H9 (cell line): ENCODE data around the gene PHYHIPL. TPM values are rescaled to one million over a fixed set of nuclear protein-coding genes. Genes with fewer than 3 reads are reported as not detected.

Experiments used
- DNase-seq: peaks from one replicate; pipeline ENCODE4 v3.0.0-alpha.2; 2017
- H2AFZ ChIP-seq: one replicate; pipeline ENCODE4 v1.6.1; 2013; ENCODE audit warnings: mild to moderate bottlenecking, low read length, control low read depth, moderate library complexity
- H2AK5ac ChIP-seq: 2 replicates; pipeline ENCODE4 v1.6.1; 2013; ENCODE audit warnings: low read length, control low read depth, mixed read lengths; ENCODE audit not compliant: insufficient read length
- H2BK120ac ChIP-seq: one replicate; pipeline ENCODE4 v1.6.1; 2013; ENCODE audit warnings: low read depth, mild to moderate bottlenecking, low read length, control low read depth, inconsistent platforms; ENCODE audit not compliant: poor library complexity, severe bottlenecking
- H2BK12ac ChIP-seq: 2 replicates; pipeline ENCODE4 v1.6.1; 2013; ENCODE audit warnings: low read length, control low read depth, mixed read lengths, low read depth; ENCODE audit not compliant: insufficient read length
- H2BK15ac ChIP-seq: 2 replicates; pipeline ENCODE4 v1.6.1; 2013; ENCODE audit warnings: low read depth, low read length, control low read depth
- H2BK20ac ChIP-seq: one replicate; pipeline ENCODE4 v1.6.1; 2013; ENCODE audit warnings: low read depth, mild to moderate bottlenecking, low read length, control low read depth, inconsistent platforms; ENCODE audit not compliant: poor library complexity, severe bottlenecking
- H2BK5ac ChIP-seq: 2 replicates; pipeline ENCODE4 v1.6.1; 2013; ENCODE audit warnings: low read length, control low read depth, mixed read lengths; ENCODE audit not compliant: insufficient read length
- H3K14ac ChIP-seq: 2 replicates; pipeline ENCODE4 v1.6.1; 2013; ENCODE audit warnings: low read length, control low read depth; ENCODE audit not compliant: insufficient read depth
- H3K18ac ChIP-seq: 2 replicates; pipeline ENCODE4 v1.6.1; 2013; ENCODE audit warnings: low read depth, mild to moderate bottlenecking, mixed read lengths, low read length, control low read depth; ENCODE audit not compliant: insufficient read length
- H3K23ac ChIP-seq: 2 replicates; pipeline ENCODE4 v1.6.1; 2013; ENCODE audit warnings: low read length, control low read depth, mixed read lengths, low read depth; ENCODE audit not compliant: insufficient read length
- H3K23me2 ChIP-seq: 2 replicates; pipeline ENCODE4 v1.6.1; 2013; ENCODE audit warnings: low read depth, mild to moderate bottlenecking, mixed read lengths, low read length, control low read depth; ENCODE audit not compliant: insufficient read length, poor library complexity, severe bottlenecking
- H3K27ac ChIP-seq: 2 replicates; pipeline ENCODE4 v1.5.1; 2013; ENCODE audit warnings: low read length, control low read depth, mixed read lengths, low read depth; ENCODE audit not compliant: insufficient read length
- H3K27me3 ChIP-seq: 2 replicates; pipeline ENCODE4 v1.6.1; 2013; ENCODE audit warnings: low read length, control low read depth, inconsistent platforms; ENCODE audit not compliant: insufficient read depth
- H3K4ac ChIP-seq: 2 replicates; pipeline ENCODE4 v1.6.1; 2013; ENCODE audit warnings: low read depth, mild to moderate bottlenecking, control low read depth, inconsistent platforms, low read length, moderate library complexity
- H3K4me1 ChIP-seq: 2 replicates; pipeline ENCODE4 v1.6.1; 2013; ENCODE audit warnings: low read length, control low read depth, inconsistent platforms; ENCODE audit not compliant: insufficient read depth
- H3K4me2 ChIP-seq: 2 replicates; pipeline ENCODE4 v1.6.1; 2013; ENCODE audit warnings: low read length, control low read depth, mixed read lengths; ENCODE audit not compliant: insufficient read length, insufficient read depth
- H3K56ac ChIP-seq: 2 replicates; pipeline ENCODE4 v1.6.1; 2013; ENCODE audit warnings: low read depth, mild to moderate bottlenecking, mixed read lengths, low read length, control low read depth; ENCODE audit not compliant: insufficient read length
- H3K79me1 ChIP-seq: 2 replicates; pipeline ENCODE4 v1.6.1; 2013; ENCODE audit warnings: low read depth, mild to moderate bottlenecking, moderate library complexity, low read length, control low read depth, inconsistent platforms; ENCODE audit not compliant: insufficient read depth, poor library complexity, severe bottlenecking
- H3K79me2 ChIP-seq: 2 replicates; pipeline ENCODE4 v1.6.1; 2013; ENCODE audit warnings: low read length, control low read depth, inconsistent platforms; ENCODE audit not compliant: insufficient read depth
- H3K9ac ChIP-seq: 2 replicates; pipeline ENCODE4 v1.6.1; 2013; ENCODE audit warnings: low read length, control low read depth, mixed read lengths; ENCODE audit not compliant: insufficient read length; ENCODE audit errors: extremely low read depth
- H3K9me3 ChIP-seq: one replicate; pipeline ENCODE4 v1.6.1; 2013; ENCODE audit warnings: low read depth, low read length, inconsistent platforms; ENCODE audit not compliant: control insufficient read depth
- H3T11ph ChIP-seq: one replicate; pipeline ENCODE4 v1.6.1; 2013; ENCODE audit warnings: mild to moderate bottlenecking, low read length, control low read depth, inconsistent platforms
- H4K20me1 ChIP-seq: one replicate; pipeline ENCODE4 v1.6.1; 2013; ENCODE audit not compliant: control insufficient read depth, insufficient read length, insufficient read depth
- H4K5ac ChIP-seq: 2 replicates; pipeline ENCODE4 v1.6.1; 2013; ENCODE audit warnings: low read depth, mild to moderate bottlenecking, mixed read lengths, low read length, control low read depth; ENCODE audit not compliant: insufficient read length
- H4K8ac ChIP-seq: replicated peaks from 2 replicates; pipeline ENCODE4 v1.6.1; 2013; ENCODE audit warnings: low read length, control low read depth, mixed read lengths, low read depth; ENCODE audit not compliant: insufficient read length
- H4K91ac ChIP-seq: 2 replicates; pipeline ENCODE4 v1.6.1; 2013; ENCODE audit warnings: low read depth, mild to moderate bottlenecking, moderate library complexity, mixed read lengths, low read length, control low read depth; ENCODE audit not compliant: insufficient read length
- H3K27ac Mint-ChIP-seq, 3 experiments: 2 replicates in 2 of 3; 3 replicates in 1 of 3; pipeline ENCODE4 v1.8.0; 2020 to 2021; ENCODE audit warnings: mixed read lengths in 3 of 3, mild to moderate bottlenecking in 1 of 3, moderate library complexity in 1 of 3
- H3K27me3 Mint-ChIP-seq: 2 replicates; pipeline ENCODE4 v1.8.0; 2021; ENCODE audit warnings: low read depth, mild to moderate bottlenecking, moderate library complexity, mixed read lengths
- H3K36me3 Mint-ChIP-seq, 3 experiments: 2 replicates in 2 of 3; 3 replicates in 1 of 3; pipeline ENCODE4 v1.8.0; 2020 to 2021; ENCODE audit warnings: low read depth in 3 of 3, mixed read lengths in 3 of 3; ENCODE audit not compliant: insufficient read depth in 1 of 3
- H3K4me1 Mint-ChIP-seq, 2 experiments: 2 replicates each; pipeline ENCODE4 v1.8.0; 2020; ENCODE audit warnings: mixed read lengths in 2 of 2
- H3K4me3 Mint-ChIP-seq, 2 experiments: 2 replicates in 1 of 2; 3 replicates in 1 of 2; pipeline ENCODE4 v1.8.0; 2020 to 2021; ENCODE audit warnings: mild to moderate bottlenecking in 2 of 2, mixed read lengths in 2 of 2, moderate library complexity in 1 of 2
- H3K9me3 Mint-ChIP-seq, 2 experiments: 2 replicates in 1 of 2; 3 replicates in 1 of 2; pipeline ENCODE4 v1.8.0; 2020; ENCODE audit warnings: mild to moderate bottlenecking in 2 of 2, mixed read lengths in 2 of 2, moderate library complexity in 1 of 2
- WGBS: extraction: QIAGEN DNeasy Blood & Tissue Kit; methylation state at CpG from one replicate; pipeline ENCODE4 v1.1.7; 2013; ENCODE audit warnings: missing lambda C conversion rate, low lambda C conversion rate, mixed read lengths; ENCODE audit not compliant: insufficient read length; ENCODE audit errors: extremely low coverage; 5-methylcytosine and 5-hydroxymethylcytosine counted together
- total RNA-seq: library from RNA; stranded (reverse); gene quantifications from 2 replicates; pipeline ENCODE4 v1.2.1, GENCODE V29; 2021
- TF ChIP-seq, protein P1 (sequence below): fragments of 200-600 bp; sonication (generic); conservative IDR thresholded peaks from 3 replicates; pipeline ENCODE4 v1.8.0; 2021; ENCODE audit warnings: antibody characterized with exemption, mild to moderate bottlenecking

Gene PHYHIPL
- total RNA-seq, 1 experiment from 2014 or later, result 0.44 TPM

DNA sequence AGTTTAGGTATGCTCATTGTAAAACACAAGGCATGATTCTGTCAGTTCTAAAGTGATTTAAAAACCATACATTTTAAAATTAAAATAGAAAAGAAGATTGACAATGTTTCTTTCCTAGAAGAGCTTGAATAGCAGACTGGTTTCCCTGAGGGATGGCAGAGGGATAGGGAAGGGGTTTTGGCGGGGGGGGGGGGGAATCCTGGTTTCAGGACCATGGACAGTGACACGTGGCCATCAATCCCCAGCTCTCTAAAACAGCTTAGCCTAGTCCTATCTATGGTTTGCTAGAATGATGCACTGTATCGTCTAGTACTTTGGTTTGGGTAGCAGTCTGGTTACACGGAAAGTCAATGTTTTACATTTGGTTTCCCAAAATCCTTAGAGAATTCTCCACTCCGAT lies 88.7 kb downstream of the PHYHIPL start:
- no peak overlapping the region for H2BK12ac ChIP-seq
- TF ChIP-seq, protein P1, sequence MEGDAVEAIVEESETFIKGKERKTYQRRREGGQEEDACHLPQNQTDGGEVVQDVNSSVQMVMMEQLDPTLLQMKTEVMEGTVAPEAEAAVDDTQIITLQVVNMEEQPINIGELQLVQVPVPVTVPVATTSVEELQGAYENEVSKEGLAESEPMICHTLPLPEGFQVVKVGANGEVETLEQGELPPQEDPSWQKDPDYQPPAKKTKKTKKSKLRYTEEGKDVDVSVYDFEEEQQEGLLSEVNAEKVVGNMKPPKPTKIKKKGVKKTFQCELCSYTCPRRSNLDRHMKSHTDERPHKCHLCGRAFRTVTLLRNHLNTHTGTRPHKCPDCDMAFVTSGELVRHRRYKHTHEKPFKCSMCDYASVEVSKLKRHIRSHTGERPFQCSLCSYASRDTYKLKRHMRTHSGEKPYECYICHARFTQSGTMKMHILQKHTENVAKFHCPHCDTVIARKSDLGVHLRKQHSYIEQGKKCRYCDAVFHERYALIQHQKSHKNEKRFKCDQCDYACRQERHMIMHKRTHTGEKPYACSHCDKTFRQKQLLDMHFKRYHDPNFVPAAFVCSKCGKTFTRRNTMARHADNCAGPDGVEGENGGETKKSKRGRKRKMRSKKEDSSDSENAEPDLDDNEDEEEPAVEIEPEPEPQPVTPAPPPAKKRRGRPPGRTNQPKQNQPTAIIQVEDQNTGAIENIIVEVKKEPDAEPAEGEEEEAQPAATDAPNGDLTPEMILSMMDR, result no peak
- H3K4ac ChIP-seq, result no peak overlapping the region
- H3K79me2 ChIP-seq, result no peaks in the 10 kb centered on the region
- H4K8ac ChIP-seq, result no peak overlapping the region
- Mint-ChIP-seq H3K9me3 (no peaks in the 10 kb centered on the region), H3K36me3 (no peaks in the 10 kb centered on the region), H3K4me1 (peaks cover 0 to 2% of the 10 kb centered on the region in 2 experiments; a peak in 1 of 4 replicates), H3K27me3 (peaks cover 2% of the 10 kb centered on the region; the same call in 1 of the 2 replicates), H3K4me3 (no peak overlapping the region), H3K27ac (no peak overlapping the region)
- H3K23me2 ChIP-seq, result no peaks in the 10 kb centered on the region
- H4K91ac ChIP-seq, result no peak overlapping the region
- no peak overlapping the region for H3K14ac ChIP-seq
- no peaks in the 10 kb centered on the region for H3K79me1 ChIP-seq
- no peak overlapping the region for H4K5ac ChIP-seq
- no peak for DNase-seq
- no peaks in the 10 kb centered on the region for H3K27me3 ChIP-seq
- H2BK5ac ChIP-seq, result no peak overlapping the region
- no peak overlapping the region for H3K9ac ChIP-seq
- H4K20me1 ChIP-seq, result no peaks in the 10 kb centered on the region
- no peak overlapping the region for H3K23ac ChIP-seq
- H2AFZ ChIP-seq, result no peak overlapping the region
- H3K4me1 ChIP-seq, result no peaks in the 10 kb centered on the region
- H2BK15ac ChIP-seq, result no peak overlapping the region
- no peak overlapping the region for H3K56ac ChIP-seq
- no peak overlapping the region for H3K27ac ChIP-seq
- no peaks in the 10 kb centered on the region for H3K9me3 ChIP-seq
- no peak overlapping the region for H2AK5ac ChIP-seq
- no peak overlapping the region for H2BK120ac ChIP-seq
- no CpG with 5 or more reads among the region's 5 CpGs for WGBS
- H3K18ac ChIP-seq, result no peak overlapping the region
- H3K4me2 ChIP-seq, result no peak overlapping the region
- H2BK20ac ChIP-seq, result no peak overlapping the region
- no peak overlapping the region for H3T11ph ChIP-seq
